SK-N-SH (cell line): ENCODE results near the gene RNF138. TPM values are rescaled to one million over a fixed set of nuclear protein-coding genes. Genes with fewer than 3 reads are reported as not detected.

Experiments used
- CTCF ChIA-PET: fragments of 300-600, 350-600 bp; formaldehyde crosslinking; extraction: SDS; loops from one replicate; lab custom pipeline; 2021; lab: Yijun Ruan, JAX
- POLR2A ChIA-PET: fragments of 350-600 bp; sonication (Branson Sonifier 250); formaldehyde crosslinking; extraction: SDS; loops from one replicate; lab custom pipeline; 2020; ENCODE audit warnings: antibody characterized with exemption, inconsistent platforms; lab: Yijun Ruan, JAX
- DNase-seq: peaks from one replicate; pipeline ENCODE4 v3.0.0; 2012
- H2AFZ ChIP-seq: fragments of 200-600 bp; sonication (generic); 2 replicates; pipeline ENCODE4 v1.8.1; 2016; ENCODE audit warnings: antibody characterized with exemption, mild to moderate bottlenecking, low read depth
- H3F3A ChIP-seq: fragments of 200-600 bp; sonication (generic); replicated peaks from 2 replicates; pipeline ENCODE3; 2016; ENCODE audit warnings: antibody characterized with exemption, mild to moderate bottlenecking; ENCODE audit not compliant: insufficient read depth
- H3K27ac ChIP-seq, 2 experiments: fragments of 200-500 bp in 1 of 2; fragments of 200-600 bp in 1 of 2; sonication (Bioruptor generic) in 1 of 2; sonication (generic), shearing (Covaris generic) in 1 of 2; 2 replicates each; pipeline versions ENCODE4 v1.5.1 to v1.6.1; 2014 to 2016; ENCODE audit warnings: low read depth in 2 of 2, inconsistent platforms in 1 of 2, low read length in 1 of 2, mild to moderate bottlenecking in 1 of 2, mixed read lengths in 1 of 2
- H3K27me3 ChIP-seq: fragments of 200-600 bp; sonication (generic), shearing (Covaris generic); 2 replicates; pipeline ENCODE4 v1.6.1; 2016; ENCODE audit warnings: mixed run types; ENCODE audit not compliant: insufficient read depth
- H3K36me3 ChIP-seq, 2 experiments: fragments of 200-500 bp in 1 of 2; fragments of 200-600 bp in 1 of 2; sonication (Bioruptor generic) in 1 of 2; sonication (generic) in 1 of 2; replicated peaks in 1 of 2; 2 replicates each; pipeline versions ENCODE3 to v1.5.1; 2014 to 2016; ENCODE audit warnings: low read length in 1 of 2, mild to moderate bottlenecking in 1 of 2; ENCODE audit not compliant: insufficient read depth in 2 of 2, control insufficient read depth in 1 of 2
- H3K4me1 ChIP-seq, 2 experiments: fragments of 200-500 bp in 1 of 2; fragments of 200-600 bp in 1 of 2; sonication (Bioruptor generic) in 1 of 2; sonication (generic), shearing (Covaris generic) in 1 of 2; 2 replicates each; pipeline versions ENCODE4 v1.5.1 to v1.6.1; 2014 to 2016; ENCODE audit warnings: low read depth in 1 of 2, low read length in 1 of 2, mixed run types in 1 of 2; ENCODE audit not compliant: insufficient read depth in 2 of 2, control insufficient read depth in 1 of 2
- H3K4me2 ChIP-seq: fragments of 200-600 bp; sonication (generic), shearing (Covaris generic); 2 replicates; pipeline ENCODE4 v1.6.1; 2017; ENCODE audit warnings: mixed run types
- H3K4me3 ChIP-seq, 2 experiments: fragments of 200-500 bp in 1 of 2; fragments of 200-600 bp in 1 of 2; sonication (Bioruptor generic) in 1 of 2; sonication (generic), shearing (Covaris generic) in 1 of 2; 2 replicates each; pipeline versions ENCODE4 v1.5.1 to v1.8.1; 2014 to 2016; ENCODE audit warnings: low read depth in 2 of 2, inconsistent platforms in 1 of 2, low read length in 1 of 2, mild to moderate bottlenecking in 1 of 2, mixed read lengths in 1 of 2, moderate library complexity in 1 of 2
- H3K79me2 ChIP-seq: fragments of 200-600 bp; sonication (generic); 2 replicates; pipeline ENCODE4 v1.8.1; 2017; ENCODE audit warnings: mild to moderate bottlenecking; ENCODE audit not compliant: insufficient read depth
- H3K9ac ChIP-seq: fragments of 200-600 bp; sonication (generic); 2 replicates; pipeline ENCODE4 v1.6.1; 2017; ENCODE audit warnings: mixed run types
- H3K9me2 ChIP-seq: fragments of 200-600 bp; sonication (generic); 2 replicates; pipeline ENCODE4 v1.6.1; 2017; ENCODE audit warnings: mixed run types
- H3K9me3 ChIP-seq: fragments of 200-600 bp; sonication (generic); 2 replicates; pipeline ENCODE4 v1.6.1; 2017; ENCODE audit warnings: mixed run types, mild to moderate bottlenecking, moderate library complexity
- H4K20me1 ChIP-seq: fragments of 200-600 bp; sonication (generic); 2 replicates; pipeline ENCODE4 v1.6.1; 2017; ENCODE audit warnings: mild to moderate bottlenecking, mixed run types; ENCODE audit not compliant: insufficient read depth
- CHD2 ChIP-seq: fragments of 150-350 bp; IDR thresholded peaks from 2 replicates; pipeline ENCODE4 v1.6.1; 2018; ENCODE audit warnings: low read length; ENCODE audit not compliant: partially characterized antibody
- EP300 ChIP-seq, 2 experiments: IDR thresholded peaks; 2 replicates each; pipeline versions ENCODE4 v1.4.0 to v1.6.1; 2012; ENCODE audit warnings: borderline replicate concordance in 1 of 2, low read depth in 1 of 2, low read length in 1 of 2
- EZH2phosphoT487 ChIP-seq: fragments of 200-600 bp; sonication (generic); IDR thresholded peaks from 2 replicates; pipeline ENCODE4 v1.6.1; 2017; ENCODE audit warnings: low read depth, mixed run types, mild to moderate bottlenecking, antibody characterized with exemption, moderate library complexity, borderline replicate concordance
- FOXJ3 ChIP-seq: sonication (generic); formaldehyde crosslinking; IDR thresholded peaks from 2 replicates; pipeline ENCODE4 v1.5.1; 2020; ENCODE audit warnings: mild to moderate bottlenecking, missing genetic modification reagents
- FOXM1 ChIP-seq: IDR thresholded peaks from 2 replicates; pipeline ENCODE4 v1.4.0; 2012; ENCODE audit warnings: low read depth, mild to moderate bottlenecking
- GABPA ChIP-seq: IDR thresholded peaks from 2 replicates; pipeline ENCODE4 v1.4.0; 2012; ENCODE audit warnings: low read depth, mild to moderate bottlenecking
- GATA2 ChIP-seq: sonication (generic); formaldehyde crosslinking; IDR thresholded peaks from 2 replicates; pipeline ENCODE4 v1.5.0; 2020; ENCODE audit warnings: mild to moderate bottlenecking, missing genetic modification reagents
- MAX ChIP-seq: IDR thresholded peaks from 2 replicates; pipeline ENCODE4 v1.4.0; 2012; ENCODE audit warnings: low read depth
- MEF2A ChIP-seq: IDR thresholded peaks from 2 replicates; pipeline ENCODE4 v1.4.0; 2012; ENCODE audit warnings: low read depth, borderline replicate concordance
- NFIC ChIP-seq: IDR thresholded peaks from 2 replicates; pipeline ENCODE4 v1.4.0; 2012; ENCODE audit warnings: borderline replicate concordance
- POLR2AphosphoS5 ChIP-seq: IDR thresholded peaks from 2 replicates; pipeline ENCODE4 v1.6.1; 2012; ENCODE audit warnings: low read depth, low read length
- RCOR1 ChIP-seq: fragments of 150-350 bp; IDR thresholded peaks from 2 replicates; pipeline ENCODE4 v1.6.1; 2017; ENCODE audit warnings: antibody characterized with exemption, low read length
- RFX5 ChIP-seq: IDR thresholded peaks from 2 replicates; pipeline ENCODE4 v1.6.1; 2012; ENCODE audit warnings: mild to moderate bottlenecking, improper control_type of control experiment, low read length
- RXRA ChIP-seq: IDR thresholded peaks from 2 replicates; pipeline ENCODE4 v1.4.0; 2012; ENCODE audit warnings: low read depth, mild to moderate bottlenecking, borderline replicate concordance
- TAF1 ChIP-seq: IDR thresholded peaks from 2 replicates; pipeline ENCODE4 v1.6.1; 2012; ENCODE audit warnings: low read depth, mild to moderate bottlenecking, low read length, moderate library complexity, borderline replicate concordance
- TCF12 ChIP-seq: IDR thresholded peaks from 2 replicates; pipeline ENCODE4 v1.4.0; 2012
- TEAD4 ChIP-seq: IDR thresholded peaks from 2 replicates; pipeline ENCODE4 v1.4.0; 2012; ENCODE audit warnings: mild to moderate bottlenecking, borderline replicate concordance; ENCODE audit not compliant: insufficient read depth
- USF1 ChIP-seq: IDR thresholded peaks from 2 replicates; pipeline ENCODE4 v1.4.0; 2012; ENCODE audit warnings: low read depth, borderline replicate concordance
- USF2 ChIP-seq: fragments of 150-350 bp; IDR thresholded peaks from 2 replicates; pipeline ENCODE4 v1.6.1; 2017; ENCODE audit warnings: antibody characterized with exemption, low read length, low read depth, borderline replicate concordance
- YY1 ChIP-seq: IDR thresholded peaks from 2 replicates; pipeline ENCODE4 v1.4.0; 2012; ENCODE audit warnings: low read depth, mild to moderate bottlenecking
- WGBS: methylation state at CpG from one replicate; pipeline ENCODE4 v1.1.6; 2017; ENCODE audit warnings: low lambda C conversion rate; 5-methylcytosine and 5-hydroxymethylcytosine counted together
- polyA plus RNA-seq, 3 experiments: library from polyadenylated mRNA; depleted of rRNA; stranded (reverse); fragments of >200 nt; gene quantifications; 2 replicates each; pipeline ENCODE4 v1.2.3, GENCODE V29; 2012

Gene RNF138
- polyA plus RNA-seq, 1 of the 3 experiments (the other 2 are of a cell fraction), result 22.3 TPM

- no peak overlapping the region for H3K4me3 ChIP-seq
- H3K9me2 ChIP-seq, result no peaks in the 10 kb centered on the region
- TF ChIP-seq YY1, result no peak
- no peak for TF ChIP-seq RFX5
- no peak for TF ChIP-seq FOXM1
- TF ChIP-seq RXRA, result no peak
- TF ChIP-seq GATA2 (CRISPR knock-in tag), result no peak
- no peak for TF ChIP-seq POLR2AphosphoS5
- no peak for TF ChIP-seq USF1
- TF ChIP-seq USF2, result no peak
- no peak for TF ChIP-seq NFIC
- no peaks in the 10 kb centered on the region for H3K27me3 ChIP-seq
- H3K9me3 ChIP-seq, result no peaks in the 10 kb centered on the region
- no peaks in the 10 kb centered on the region for H3F3A ChIP-seq
- DNase-seq, result no peak
- no peaks in the 10 kb centered on the region for H3K4me1 ChIP-seq
- no peaks in the 10 kb centered on the region for H3K36me3 ChIP-seq
- ChIA-PET POLR2A (no interaction called here), CTCF (no interaction called here)
- H3K79me2 ChIP-seq, result no peaks in the 10 kb centered on the region
- no peak overlapping the region for H3K9ac ChIP-seq
- H3K4me2 ChIP-seq, result no peak overlapping the region
- no peaks in the 10 kb centered on the region for H4K20me1 ChIP-seq
- no peak overlapping the region for H3K27ac ChIP-seq
- WGBS, result 78% methylated on average over 7 of the region's 7 CpGs
- no peak overlapping the region for H2AFZ ChIP-seq
These were observed 34.0 kb upstream of the RNF138 start for GRCh38 chr18:32057624-32058165.

GRCh38 chr18:32060026-32060425 lies 31.6 kb upstream of the RNF138 start:
- no peak overlapping the region for H3K4me2 ChIP-seq
- no peaks in the 10 kb centered on the region for H3K27me3 ChIP-seq
- no peaks in the 10 kb centered on the region for H3K9me2 ChIP-seq
- POLR2A ChIA-PET, result no interaction called here
- no peak overlapping the region for H2AFZ ChIP-seq
- no peak for DNase-seq
- TF ChIP-seq YY1, result no peak
- no peak for TF ChIP-seq TAF1
- TF ChIP-seq USF2, result no peak
- no peak for TF ChIP-seq TEAD4
- TF ChIP-seq EZH2phosphoT487, result no peak
- TF ChIP-seq RFX5, result no peak
- TF ChIP-seq EP300 (IDR thresholded peaks at IDR 0.05; ENCODE audit: borderline replicate concordance in 1 of 2, low read depth in 1 of 2, low read length in 1 of 2), result no peak
- TF ChIP-seq MAX, result no peak
- no peak for TF ChIP-seq MEF2A
- no peak for TF ChIP-seq CHD2
- no peak for TF ChIP-seq FOXM1
- TF ChIP-seq RCOR1, result no peak
- no peak for TF ChIP-seq TCF12
- no peak for TF ChIP-seq GABPA
- no peak for TF ChIP-seq RXRA
- no peak for TF ChIP-seq FOXJ3 (CRISPR knock-in tag)
- TF ChIP-seq, all 33 proteins: peak for 0
- no peaks in the 10 kb centered on the region for H4K20me1 ChIP-seq
- no peak overlapping the region for H3K27ac ChIP-seq
- no peaks in the 10 kb centered on the region for H3F3A ChIP-seq
- no peaks in the 10 kb centered on the region for H3K4me1 ChIP-seq
- no peaks in the 10 kb centered on the region for H3K36me3 ChIP-seq
- 66% methylated on average over 2 of the region's 2 CpGs for WGBS
- no peaks in the 10 kb centered on the region for H3K79me2 ChIP-seq
- H3K9ac ChIP-seq, result no peak overlapping the region
- CTCF ChIA-PET, result interaction anchor here (1.0 kb wide), 1 partner anchor 11 kb away, joined by 3 read pairs; no protein-coding TSS in a partner anchor
- no peak overlapping the region for H3K4me3 ChIP-seq
- no peaks in the 10 kb centered on the region for H3K9me3 ChIP-seq
